PC-9 (cell line): Measurements from ENCODE around the gene SNX13. TPM values are rescaled to one million over a fixed set of nuclear protein-coding genes. Genes with fewer than 3 reads are reported as not detected.

Experiments used
- Bru-seq: library from RNA; stranded (reverse); fragments of 400-500 nt; gene quantifications from one replicate; lab custom pipeline; 2021; lab: Mats Ljungman, UMichigan
- BruChase-seq, 2 experiments: library from RNA; stranded (reverse); fragments of 400-500 nt; gene quantifications; one replicate each; lab custom pipeline; 2021; lab: Mats Ljungman, UMichigan
- BruUV-seq: library from RNA; stranded (reverse); fragments of 400-500 nt; replicated peaks from 2 replicates; lab custom pipeline; 2021; lab: Mats Ljungman, UMichigan
- CTCF ChIA-PET: fragments of 300-600 bp; sonication (Branson Sonifier 250); formaldehyde crosslinking; loops from one replicate; lab custom pipeline; 2022; ENCODE audit warnings: antibody characterized with exemption; lab: Charles Lee
- POLR2A ChIA-PET: fragments of 300-600 bp; sonication (Branson Sonifier 250); formaldehyde crosslinking; loops from one replicate; lab custom pipeline; 2022; ENCODE audit warnings: antibody characterized with exemption; ENCODE audit not compliant: unreplicated experiment; lab: Charles Lee
- DNase-seq, 2 experiments: peaks; one replicate each; pipeline versions ENCODE4 v3.0.0 to v3.0.0-alpha.2; 2015 to 2022; ENCODE audit warnings: mixed read lengths in 1 of 2
- H2AFZ ChIP-seq: fragments of 200-600 bp; sonication (generic); 2 replicates; pipeline ENCODE4 v1.8.1; 2017; ENCODE audit warnings: antibody characterized with exemption
- H3F3A ChIP-seq: fragments of 200-600 bp; sonication (generic); 2 replicates; pipeline ENCODE4 v1.8.1; 2017; ENCODE audit warnings: antibody characterized with exemption, mild to moderate bottlenecking, low read depth; ENCODE audit not compliant: insufficient read depth
- H3K27ac ChIP-seq: fragments of 200-600 bp; sonication (generic); 2 replicates; pipeline ENCODE4 v1.6.1; 2016; ENCODE audit warnings: mixed run types
- H3K27me3 ChIP-seq: fragments of 200-600 bp; sonication (generic); 2 replicates; pipeline ENCODE4 v1.6.1; 2016; ENCODE audit warnings: low read depth, mixed run types; ENCODE audit not compliant: insufficient read depth
- H3K36me3 ChIP-seq: fragments of 200-600 bp; sonication (generic); 2 replicates; pipeline ENCODE4 v1.6.1; 2016; ENCODE audit warnings: low read depth, mixed run types
- H3K4me1 ChIP-seq: fragments of 200-600 bp; sonication (generic); replicated peaks from 2 replicates; pipeline ENCODE4 v1.6.1; 2016; ENCODE audit warnings: mixed run types; ENCODE audit not compliant: insufficient read depth
- H3K4me2 ChIP-seq: fragments of 200-600 bp; sonication (generic); 2 replicates; pipeline ENCODE4 v1.6.1; 2017; ENCODE audit warnings: mixed run types
- H3K4me3 ChIP-seq: fragments of 200-600 bp; sonication (generic); 2 replicates; pipeline ENCODE4 v1.6.1; 2016; ENCODE audit warnings: mixed run types
- H3K79me2 ChIP-seq: fragments of 200-600 bp; sonication (generic); 2 replicates; pipeline ENCODE4 v1.6.1; 2017; ENCODE audit warnings: low read depth, mixed run types
- H3K9me2 ChIP-seq: fragments of 200-600 bp; sonication (generic); 2 replicates; pipeline ENCODE4 v1.8.1; 2017; ENCODE audit warnings: mild to moderate bottlenecking; ENCODE audit not compliant: insufficient read depth
- H3K9me3 ChIP-seq: fragments of 200-600 bp; sonication (generic); 2 replicates; pipeline ENCODE4 v1.8.1; 2016; ENCODE audit warnings: low read depth; ENCODE audit not compliant: insufficient read depth
- H4K20me1 ChIP-seq: fragments of 200-600 bp; sonication (generic); 2 replicates; pipeline ENCODE4 v1.8.1; 2017; ENCODE audit not compliant: insufficient read depth
- CTCF ChIP-seq: fragments of 200-600 bp; sonication (generic); conservative IDR thresholded peaks from 2 replicates; pipeline ENCODE4 v1.6.1; 2017; ENCODE audit warnings: mixed run types, antibody characterized with exemption, mild to moderate bottlenecking, moderate library complexity
- EZH2 ChIP-seq: fragments of 200-600 bp; sonication (generic); IDR thresholded peaks from 2 replicates; pipeline ENCODE4 v1.8.0; 2017; ENCODE audit warnings: antibody characterized with exemption, low read depth
- intact Hi-C: fragments of 100-400 bp; cut with micrococcal nuclease; formaldehyde crosslinking; loops from one replicate; pipeline ENCODE4 v1.10.0; 2022; ENCODE audit not compliant: unreplicated experiment
- long read RNA-seq: library from polyadenylated mRNA; stranded (forward); transcript quantifications from one replicate; pipeline ENCODE4 v2.0.0, GENCODE V29; 2022
- total RNA-seq: library from RNA; stranded (reverse); gene quantifications from 2 replicates; pipeline ENCODE4 v1.2.3, GENCODE V29; 2021

Gene SNX13
- 48.8 and 56.3 TPM in 2 replicates for total RNA-seq
- percentile 92 among the genes with signal in this experiment for Bru-seq, nascent RNA
- BruChase-seq, experiment 1, labeled RNA remaining after a 2-hour chase = percentile 91 among the genes with signal in this experiment
- percentile 72 among the genes with signal in this experiment for BruChase-seq, experiment 2, labeled RNA remaining after a 6-hour chase
- long read RNA-seq, full-length matches to known transcripts = 27 of 38 reads
- long read RNA-seq, partial matches to known transcripts = 3 of 38 reads
- long read RNA-seq, other reads (novel, unspliced or antisense) = 8 of 38 reads

GRCh38 chr7:17940302-17940883 is at the start of gene SNX13:
TSS of gene SNX13 (minus strand) at chr7:17940494. CDS start at chr7:17940295, 199 bp downstream.
- POLR2A ChIA-PET = no interaction called here
- CTCF ChIA-PET = no interaction called here
- Histone ChIP-seq H3K9me2 (peaks cover 6% of the 10 kb centered on the region), H3K4me3 (peak within 1 kb of the TSS; percentile 81), H2AFZ (peak within 1 kb of the TSS; percentile 99), H3K36me3 (peaks cover 8% of the 10 kb centered on the region), H3K79me2 (peaks cover 56% of the 10 kb centered on the region), H3K27me3 (no peaks in the 10 kb centered on the region), H4K20me1 (no peaks in the 10 kb centered on the region), H3F3A (peaks cover 18% of the 10 kb centered on the region; the same call in 1 of the 2 replicates), H3K9me3 (no peaks in the 10 kb centered on the region), H3K4me2 (peak within 1 kb of the TSS; percentile 76), H3K4me1 (peaks cover 41% of the 10 kb centered on the region), H3K27ac (peak within 1 kb of the TSS; percentile 81)
- intact Hi-C loops = loop anchor here (10.0 kb wide), 2 partner anchors 166 to 236 kb away; no protein-coding TSS in a partner anchor
- BruUV-seq = no TSS peak
- DNase-seq = peak; percentile 87 to 91
- TF ChIP-seq CTCF = peak; percentile 46
- TF ChIP-seq EZH2 = no peak

- no peak for TF ChIP-seq EZH2
- no peak for TF ChIP-seq CTCF
- no TSS peak for BruUV-seq
- ChIA-PET CTCF (no interaction called here), POLR2A (interaction anchor here (0.7 kb wide), 1 partner anchor 1405 kb away, joined by 3 read pairs; no protein-coding TSS in a partner anchor)
- intact Hi-C loops = no loop called here
- Histone ChIP-seq H2AFZ (no peak overlapping the region), H3K4me1 (no peaks in the 10 kb centered on the region), H3K4me3 (no peak overlapping the region), H3K79me2 (no peaks in the 10 kb centered on the region), H3K4me2 (no peak overlapping the region), H3K27me3 (no peaks in the 10 kb centered on the region), H4K20me1 (no peaks in the 10 kb centered on the region), H3K27ac (no peak overlapping the region), H3F3A (no peaks in the 10 kb centered on the region), H3K9me3 (no peaks in the 10 kb centered on the region), H3K9me2 (no peaks in the 10 kb centered on the region), H3K36me3 (no peaks in the 10 kb centered on the region)
- no peak for DNase-seq
Measured at GRCh38 chr7:17989546-17989945, 49.3 kb upstream of the SNX13 start.

- H3F3A ChIP-seq = no peaks in the 10 kb centered on the region
- no peaks in the 10 kb centered on the region for H3K36me3 ChIP-seq
- CTCF ChIA-PET = no interaction called here
Measured at GRCh38 chr7:17988858-17989257, 48.6 kb upstream of the SNX13 start.

More at GRCh38 chr7:17988858-17989257, 48.6 kb upstream of the SNX13 start:
- POLR2A ChIA-PET = interaction anchor here (0.7 kb wide), 1 partner anchor 1406 kb away, joined by 3 read pairs; no protein-coding TSS in a partner anchor
- no peaks in the 10 kb centered on the region for H3K27me3 ChIP-seq
- H3K27ac ChIP-seq = no peak overlapping the region
- DNase-seq = peak in 1 of 2 experiments; percentile 30
- H3K79me2 ChIP-seq = no peaks in the 10 kb centered on the region
- no peaks in the 10 kb centered on the region for H3K4me1 ChIP-seq
- no peak overlapping the region for H2AFZ ChIP-seq
- H4K20me1 ChIP-seq = no peaks in the 10 kb centered on the region
- H3K4me3 ChIP-seq = no peak overlapping the region
- no peaks in the 10 kb centered on the region for H3K9me2 ChIP-seq
- H3K4me2 ChIP-seq = no peak overlapping the region
- no peaks in the 10 kb centered on the region for H3K9me3 ChIP-seq
- intact Hi-C loops = no loop called here
- BruUV-seq = no TSS peak
- no peak for TF ChIP-seq CTCF
- TF ChIP-seq EZH2 = no peak
